BE2C (cell line): Measurements from ENCODE around the gene FDX2.

Experiments
- DNase-seq: peaks from one replicate; pipeline ENCODE4 v3.0.0-alpha.2; 2020
- H3K27me3 ChIP-seq: fragments of 250-450 bp; sonication (Bioruptor Pico); 2 replicates; pipeline ENCODE4 v1.5.1; 2020; ENCODE audit warnings: mild to moderate bottlenecking
- H3K36me3 ChIP-seq: fragments of 250-450 bp; sonication (Bioruptor Pico); 2 replicates; pipeline ENCODE4 v1.5.1; 2020; ENCODE audit warnings: mild to moderate bottlenecking
- H3K4me1 ChIP-seq: fragments of 250-450 bp; sonication (Bioruptor Pico); 2 replicates; pipeline ENCODE4 v1.5.1; 2020
- H3K4me3 ChIP-seq: 2 replicates; pipeline ENCODE4 v1.5.1; 2011; ENCODE audit warnings: low read depth, low read length
- H3K9me3 ChIP-seq: fragments of 250-450 bp; sonication (Bioruptor Pico); 2 replicates; pipeline ENCODE4 v1.5.1; 2020
- CTCF ChIP-seq: IDR thresholded peaks from 2 replicates; pipeline ENCODE4 v1.5.1; 2012; ENCODE audit warnings: mild to moderate bottlenecking, low read depth, low read length

FDX2 gene

DNA sequence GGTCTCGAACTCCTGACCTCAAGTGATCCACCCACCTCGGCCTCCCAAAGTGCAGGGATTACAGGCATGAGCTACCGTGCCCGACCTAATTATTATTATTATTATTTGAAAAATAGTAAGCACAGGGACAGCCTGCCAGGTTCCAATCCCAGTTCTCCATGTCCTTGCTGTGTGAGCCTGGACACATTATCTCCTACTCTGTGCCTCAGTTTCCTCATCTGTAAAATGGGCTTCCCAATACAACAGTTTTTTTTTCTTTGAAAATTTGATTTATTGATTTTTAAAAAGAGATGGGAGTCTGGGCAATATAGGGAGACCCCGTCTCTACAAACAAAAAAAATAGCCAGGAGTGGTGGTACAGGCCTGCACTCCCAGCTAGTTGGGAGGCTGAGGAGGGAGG is 9.5 kb downstream of the FDX2 start:
- H3K27me3 ChIP-seq = no peaks in the 10 kb centered on the region
- no peak for TF ChIP-seq CTCF
- no peaks in the 10 kb centered on the region; the same call in 1 of the 2 replicates for H3K36me3 ChIP-seq
- no peaks in the 10 kb centered on the region; the same call in 1 of the 2 replicates for H3K4me1 ChIP-seq
- H3K9me3 ChIP-seq = no peaks in the 10 kb centered on the region
- DNase-seq = no peak
- no peak overlapping the region for H3K4me3 ChIP-seq

DNA sequence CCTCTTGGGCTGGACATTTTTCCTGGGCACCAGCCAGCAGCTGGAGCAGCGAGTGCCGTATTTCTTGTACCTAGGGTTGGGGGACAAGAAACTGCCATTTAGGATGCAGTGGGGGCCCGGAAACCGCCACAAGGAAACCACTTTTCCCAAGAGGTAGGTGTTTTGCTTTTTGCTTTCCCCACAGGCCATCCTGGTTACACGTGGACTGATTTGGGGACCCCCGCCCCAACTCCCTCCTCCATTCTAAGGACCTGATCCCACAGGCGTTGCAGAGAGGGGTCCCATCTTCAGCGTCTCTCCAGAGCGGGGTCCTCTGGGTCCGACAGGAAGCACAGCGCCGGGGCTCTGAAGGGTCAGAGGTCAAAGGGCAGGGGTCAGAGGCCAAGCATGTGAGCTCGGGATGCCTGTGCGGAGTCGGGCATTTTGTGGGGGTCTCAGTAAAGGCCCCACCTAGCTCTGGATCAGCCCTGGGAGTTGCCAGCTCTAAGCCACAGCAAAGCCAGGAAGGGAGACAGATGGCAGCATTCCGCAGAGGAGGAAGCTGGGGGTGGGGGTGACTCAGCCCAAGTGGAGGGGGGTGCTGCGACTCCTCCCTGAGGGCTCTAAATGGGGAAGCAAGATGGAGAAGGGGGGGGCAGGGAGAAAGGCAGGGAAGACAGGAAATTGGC is 10.5 kb downstream of the FDX2 start:
- DNase-seq = no peak
- Histone ChIP-seq H3K4me1 (no peaks in the 10 kb centered on the region; the same call in 1 of the 2 replicates), H3K9me3 (no peaks in the 10 kb centered on the region), H3K4me3 (no peak overlapping the region), H3K27me3 (no peaks in the 10 kb centered on the region), H3K36me3 (no peaks in the 10 kb centered on the region; the same call in 1 of the 2 replicates)
- no peak for TF ChIP-seq CTCF

DNA sequence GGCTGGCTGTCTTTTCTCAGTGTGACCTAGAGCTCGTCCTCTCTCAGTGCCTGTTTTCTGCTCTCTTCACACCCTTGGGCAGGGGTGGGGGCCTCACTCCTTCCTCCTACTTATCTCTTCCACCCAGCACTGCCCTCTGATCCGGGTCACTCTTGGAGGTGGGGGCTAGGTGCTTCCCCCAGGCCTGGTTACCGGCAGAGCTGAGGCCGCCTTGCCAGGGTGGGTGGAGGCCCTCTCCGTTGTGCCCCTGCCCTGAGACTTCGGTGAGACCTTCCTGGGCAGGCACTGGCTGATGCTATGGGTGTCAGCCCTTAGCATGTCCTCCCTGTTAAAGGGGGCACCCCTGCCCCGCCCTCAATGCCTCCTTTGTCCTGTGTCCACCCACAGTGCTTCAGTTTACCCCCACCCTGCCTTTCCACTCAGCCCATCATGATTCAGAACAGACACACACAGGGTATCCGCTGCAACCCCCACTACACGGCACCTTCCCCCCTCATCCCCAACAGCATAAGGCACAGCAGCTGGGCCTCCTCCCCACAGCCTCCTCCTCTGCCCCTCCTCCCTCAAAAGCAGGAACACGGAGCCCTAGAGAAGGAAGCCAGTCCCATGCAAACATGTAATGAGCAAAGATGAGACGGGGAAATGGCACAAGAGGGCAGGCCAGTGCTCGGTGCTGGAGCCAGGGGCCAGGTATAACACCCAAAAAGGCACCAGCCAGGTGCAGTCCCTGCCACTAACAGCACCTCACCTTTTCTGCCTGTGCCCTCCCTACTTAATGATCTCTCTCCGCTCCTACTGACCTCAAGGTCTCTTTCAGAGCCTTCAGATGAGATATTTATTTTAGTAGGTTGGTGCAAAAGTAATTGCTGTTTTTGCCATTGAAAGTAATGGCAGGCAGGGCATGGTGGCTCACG is 16.0 kb downstream of the FDX2 start:
- Histone ChIP-seq H3K4me1 (no peaks in the 10 kb centered on the region; the same call in 1 of the 2 replicates), H3K36me3 (no peaks in the 10 kb centered on the region), H3K4me3 (no peak overlapping the region), H3K27me3 (peaks cover 21% of the 10 kb centered on the region), H3K9me3 (no peaks in the 10 kb centered on the region; the same call in 1 of the 2 replicates)
- DNase-seq = no peak
- TF ChIP-seq CTCF = no peak

GRCh38 chr19:10295847-10296591 is 19.8 kb downstream of the FDX2 start:
- H3K4me1 ChIP-seq = no peaks in the 10 kb centered on the region; the same call in 1 of the 2 replicates
- no peaks in the 10 kb centered on the region for H3K36me3 ChIP-seq
- H3K9me3 ChIP-seq = no peaks in the 10 kb centered on the region; the same call in 1 of the 2 replicates
- peaks cover 59% of the 10 kb centered on the region for H3K27me3 ChIP-seq
- TF ChIP-seq CTCF = no peak
- DNase-seq = no peak
- no peak overlapping the region for H3K4me3 ChIP-seq

GRCh38 chr19:10295305-10295846 is 20.4 kb downstream of the FDX2 start:
- no peaks in the 10 kb centered on the region; the same call in 1 of the 2 replicates for H3K4me1 ChIP-seq
- no peak for DNase-seq
- TF ChIP-seq CTCF = no peak

More at GRCh38 chr19:10295305-10295846, 20.4 kb downstream of the FDX2 start:
- Histone ChIP-seq H3K27me3 (peaks cover 65% of the 10 kb centered on the region), H3K36me3 (no peaks in the 10 kb centered on the region), H3K9me3 (no peaks in the 10 kb centered on the region; the same call in 1 of the 2 replicates), H3K4me3 (no peak overlapping the region)
